ENCODE data around the gene ITGB1. TPM values are rescaled to one million over a fixed set of nuclear protein-coding genes. Genes with fewer than 3 reads are reported as not detected.

The ITGB1 gene
- total RNA-seq, 2 donors from 2014 or later, result 254 to 393 TPM

GRCh38 chr10:32865170-32865569 is 92.9 kb downstream of the ITGB1 start:
- no peak for TF ChIP-seq CTCF (IDR thresholded peaks at IDR 0.05)
- H3K36me3 ChIP-seq, result no peaks in the 10 kb centered on the region

GRCh38 chr10:32854435-32854834 is 103.6 kb downstream of the ITGB1 start:
- intact Hi-C loops (cut with DNase I), result no loop called here
- H3K4me3 ChIP-seq, result no peak overlapping the region
- H3K9ac ChIP-seq (ENCODE audit: low read depth in 2 of 2, low read length in 2 of 2), result no peak overlapping the region
- DNase-seq, result no peak
- no peak for TF ChIP-seq CTCF (IDR thresholded peaks at IDR 0.05)
- H3K36me3 ChIP-seq, result no peaks in the 10 kb centered on the region
- H3K27me3 ChIP-seq, result no peaks in the 10 kb centered on the region
- no peak overlapping the region for H3K27ac ChIP-seq
- H3K4me1 ChIP-seq, result no peaks in the 10 kb centered on the region
- H3K9me3 ChIP-seq, result no peaks in the 10 kb centered on the region

More at GRCh38 chr10:32865170-32865569, 92.9 kb downstream of the ITGB1 start:
- H3K4me3 ChIP-seq, result no peak overlapping the region
- no peaks in the 10 kb centered on the region for H3K27me3 ChIP-seq
- intact Hi-C loops (cut with DNase I), result no loop called here
- no peaks in the 10 kb centered on the region for H3K4me1 ChIP-seq
- no peak overlapping the region for H3K9ac ChIP-seq (ENCODE audit: low read depth in 2 of 2, low read length in 2 of 2)
- no peak for DNase-seq
- no peak overlapping the region for H3K27ac ChIP-seq
- no peaks in the 10 kb centered on the region for H3K9me3 ChIP-seq

- Histone ChIP-seq H3K27ac (no peak overlapping the region), H3K36me3 (no peaks in the 10 kb centered on the region), H3K9me3 (no peaks in the 10 kb centered on the region), H3K4me1 (no peaks in the 10 kb centered on the region), H3K27me3 (no peaks in the 10 kb centered on the region), H3K9ac (ENCODE audit: low read depth in 2 of 2, low read length in 2 of 2) (no peak overlapping the region), H3K4me3 (no peak overlapping the region)
- no peak for TF ChIP-seq CTCF (IDR thresholded peaks at IDR 0.05)
- DNase-seq, result no peak
- intact Hi-C loops (cut with DNase I), result no loop called here
Observed at GRCh38 chr10:32851301-32851700, 106.7 kb downstream of the ITGB1 start.
